Measurements from ENCODE around the gene OR1I1.

- no peak for TF ChIP-seq MXI1 (IDR thresholded peaks at IDR 0.05; ENCODE audit: borderline replicate concordance, low read depth, low read length)
- TF ChIP-seq CEBPB (IDR thresholded peaks at IDR 0.05; ENCODE audit: low read depth, low read length) = no peak
- TF ChIP-seq, protein P1, sequence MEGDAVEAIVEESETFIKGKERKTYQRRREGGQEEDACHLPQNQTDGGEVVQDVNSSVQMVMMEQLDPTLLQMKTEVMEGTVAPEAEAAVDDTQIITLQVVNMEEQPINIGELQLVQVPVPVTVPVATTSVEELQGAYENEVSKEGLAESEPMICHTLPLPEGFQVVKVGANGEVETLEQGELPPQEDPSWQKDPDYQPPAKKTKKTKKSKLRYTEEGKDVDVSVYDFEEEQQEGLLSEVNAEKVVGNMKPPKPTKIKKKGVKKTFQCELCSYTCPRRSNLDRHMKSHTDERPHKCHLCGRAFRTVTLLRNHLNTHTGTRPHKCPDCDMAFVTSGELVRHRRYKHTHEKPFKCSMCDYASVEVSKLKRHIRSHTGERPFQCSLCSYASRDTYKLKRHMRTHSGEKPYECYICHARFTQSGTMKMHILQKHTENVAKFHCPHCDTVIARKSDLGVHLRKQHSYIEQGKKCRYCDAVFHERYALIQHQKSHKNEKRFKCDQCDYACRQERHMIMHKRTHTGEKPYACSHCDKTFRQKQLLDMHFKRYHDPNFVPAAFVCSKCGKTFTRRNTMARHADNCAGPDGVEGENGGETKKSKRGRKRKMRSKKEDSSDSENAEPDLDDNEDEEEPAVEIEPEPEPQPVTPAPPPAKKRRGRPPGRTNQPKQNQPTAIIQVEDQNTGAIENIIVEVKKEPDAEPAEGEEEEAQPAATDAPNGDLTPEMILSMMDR (conservative IDR thresholded peaks at IDR 0.05; ENCODE audit: low read depth, low read length) = no peak
- TF ChIP-seq POLR2A (IDR thresholded peaks at IDR 0.05; ENCODE audit: low read depth, low read length) = no peak
- TF ChIP-seq FOS (IDR thresholded peaks at IDR 0.05; ENCODE audit: low read depth, low read length) = no peak
- no peak for TF ChIP-seq MAZ (IDR thresholded peaks at IDR 0.05; ENCODE audit: borderline replicate concordance, low read depth, low read length)
- TF ChIP-seq, protein P2, sequence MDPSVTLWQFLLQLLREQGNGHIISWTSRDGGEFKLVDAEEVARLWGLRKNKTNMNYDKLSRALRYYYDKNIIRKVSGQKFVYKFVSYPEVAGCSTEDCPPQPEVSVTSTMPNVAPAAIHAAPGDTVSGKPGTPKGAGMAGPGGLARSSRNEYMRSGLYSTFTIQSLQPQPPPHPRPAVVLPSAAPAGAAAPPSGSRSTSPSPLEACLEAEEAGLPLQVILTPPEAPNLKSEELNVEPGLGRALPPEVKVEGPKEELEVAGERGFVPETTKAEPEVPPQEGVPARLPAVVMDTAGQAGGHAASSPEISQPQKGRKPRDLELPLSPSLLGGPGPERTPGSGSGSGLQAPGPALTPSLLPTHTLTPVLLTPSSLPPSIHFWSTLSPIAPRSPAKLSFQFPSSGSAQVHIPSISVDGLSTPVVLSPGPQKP (IDR thresholded peaks at IDR 0.05; ENCODE audit: borderline replicate concordance, low read depth, low read length) = no peak
- no peak for TF ChIP-seq BHLHE40 (IDR thresholded peaks at IDR 0.05; ENCODE audit: low read depth, low read length)
- TF ChIP-seq SMC3 (IDR thresholded peaks at IDR 0.05; ENCODE audit: low read depth, low read length) = no peak
These were observed 5.2 kb downstream of the OR1I1 start for GRCh38 chr19:15087182-15087581.

Data from IMR-90 (cell line).